Glutamatergic neuron (in vitro differentiated cells): ENCODE measurements around the gene CEP112. TPM values are rescaled to one million over a fixed set of nuclear protein-coding genes. Genes with fewer than 3 reads are reported as not detected.
"Not testable (repeated sequence)": the region's sequence is repeated elsewhere in the genome, so short reads cannot be mapped to it uniquely, and the experiment has no call there.

Experiments
- DNase-seq: peaks from one replicate; pipeline ENCODE4 v3.0.0; 2022
- H3K27ac Mint-ChIP-seq: one replicate; pipeline ENCODE4 v1.8.0; 2020; ENCODE audit warnings: mild to moderate bottlenecking, mixed read lengths, inconsistent platforms; ENCODE audit not compliant: unreplicated experiment
- H3K27me3 Mint-ChIP-seq: one replicate; pipeline ENCODE4 v1.8.0; 2020; ENCODE audit warnings: mild to moderate bottlenecking, moderate library complexity, mixed read lengths, inconsistent platforms; ENCODE audit not compliant: unreplicated experiment
- H3K36me3 Mint-ChIP-seq: one replicate; pipeline ENCODE4 v1.8.0; 2020; ENCODE audit warnings: mild to moderate bottlenecking, mixed read lengths, inconsistent platforms; ENCODE audit not compliant: unreplicated experiment
- H3K4me1 Mint-ChIP-seq: one replicate; pipeline ENCODE4 v1.8.0; 2020; ENCODE audit warnings: mild to moderate bottlenecking, low read depth, mixed read lengths, inconsistent platforms; ENCODE audit not compliant: unreplicated experiment
- H3K4me3 Mint-ChIP-seq: one replicate; pipeline ENCODE4 v1.8.0; 2020; ENCODE audit warnings: mild to moderate bottlenecking, mixed read lengths, inconsistent platforms; ENCODE audit not compliant: unreplicated experiment
- H3K9me3 Mint-ChIP-seq: one replicate; pipeline ENCODE4 v1.8.0; 2020; ENCODE audit warnings: mild to moderate bottlenecking, moderate library complexity, mixed read lengths, inconsistent platforms; ENCODE audit not compliant: unreplicated experiment
- CTCF ChIP-seq: fragments of 200-600 bp; sonication (generic); IDR thresholded peaks from one replicate; pipeline ENCODE4 v1.5.0; 2021; ENCODE audit not compliant: partially characterized antibody, unreplicated experiment
- total RNA-seq: library from RNA; stranded (reverse); fragmentation: NEBNext Ultra II Directional; extraction: Animal tissue kit (Norgen Biotek cat#: 25700); gene quantifications from one replicate; pipeline ENCODE4 v1.2.1, GENCODE V29; 2021; ENCODE audit not compliant: unreplicated experiment

CEP112 gene
- total RNA-seq, 1 donor from 2014 or later, result 8.5 TPM

GRCh38 chr17:65851965-65852736 lies 339.8 kb downstream of the CEP112 start:
- no peaks in the 10 kb centered on the region for H3K27me3 Mint-ChIP-seq
- no peaks in the 10 kb centered on the region for H3K4me1 Mint-ChIP-seq
- H3K36me3 Mint-ChIP-seq, result no peaks in the 10 kb centered on the region
- no peak overlapping the region for H3K27ac Mint-ChIP-seq
- no peak for TF ChIP-seq CTCF
- DNase-seq, result no peak
- no peak overlapping the region for H3K4me3 Mint-ChIP-seq
- no peaks in the 10 kb centered on the region for H3K9me3 Mint-ChIP-seq

- no peaks in the 10 kb centered on the region for H3K36me3 Mint-ChIP-seq
- no peaks in the 10 kb centered on the region for H3K27me3 Mint-ChIP-seq
- H3K4me3 Mint-ChIP-seq, result no peak overlapping the region
- H3K4me1 Mint-ChIP-seq, result no peaks in the 10 kb centered on the region
- DNase-seq, result no peak
- no peaks in the 10 kb centered on the region for H3K9me3 Mint-ChIP-seq
- no peak for TF ChIP-seq CTCF
- H3K27ac Mint-ChIP-seq, result no peak overlapping the region
These were observed 341.4 kb downstream of the CEP112 start for GRCh38 chr17:65850486-65850885.

DNA sequence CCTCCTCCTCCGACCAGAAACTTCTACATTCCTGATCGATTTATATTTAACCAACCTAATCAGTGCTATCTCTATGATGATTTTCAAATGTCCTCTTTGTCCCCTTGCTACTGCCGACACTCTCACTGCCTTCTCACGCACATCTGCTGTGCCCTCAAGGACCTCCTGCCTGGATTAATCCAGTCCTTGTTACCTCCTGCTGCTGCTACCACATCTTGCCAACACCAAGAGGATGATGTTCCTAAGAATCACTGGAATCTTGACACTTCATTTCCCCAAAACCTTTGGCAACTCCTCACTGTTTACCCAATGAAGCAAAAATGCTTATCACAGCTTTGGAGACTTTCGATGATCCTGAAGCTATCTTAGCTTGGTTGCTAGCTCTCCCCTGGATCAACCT lies 343.2 kb downstream of the CEP112 start:
- Mint-ChIP-seq H3K27ac (no peak overlapping the region), H3K9me3 (no peaks in the 10 kb centered on the region), H3K36me3 (no peaks in the 10 kb centered on the region), H3K4me1 (no peaks in the 10 kb centered on the region), H3K27me3 (no peaks in the 10 kb centered on the region), H3K4me3 (no peak overlapping the region)
- no peak for TF ChIP-seq CTCF
- no peak for DNase-seq

DNA sequence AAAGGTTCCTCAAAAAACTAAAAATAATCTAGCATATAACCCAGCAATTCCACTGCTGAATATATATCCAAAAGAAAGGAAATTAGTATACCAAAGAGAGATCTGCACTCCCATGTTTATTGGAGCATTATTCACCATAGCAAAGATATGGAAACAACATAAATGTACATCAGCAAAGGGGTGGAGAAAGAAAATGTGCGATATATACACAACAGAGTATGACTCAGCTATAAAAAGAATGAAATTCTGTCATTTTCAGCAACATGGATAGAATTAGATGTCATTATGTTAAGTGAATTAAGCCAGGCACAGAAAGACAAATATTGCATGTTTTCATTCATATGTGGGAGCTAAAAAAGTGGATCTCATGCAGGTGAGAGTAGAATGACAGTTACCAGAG lies 350.8 kb downstream of the CEP112 start:
- H3K9me3 Mint-ChIP-seq, result no peaks in the 10 kb centered on the region
- H3K4me3 Mint-ChIP-seq, result no peak overlapping the region
- no peak for TF ChIP-seq CTCF

DNA sequence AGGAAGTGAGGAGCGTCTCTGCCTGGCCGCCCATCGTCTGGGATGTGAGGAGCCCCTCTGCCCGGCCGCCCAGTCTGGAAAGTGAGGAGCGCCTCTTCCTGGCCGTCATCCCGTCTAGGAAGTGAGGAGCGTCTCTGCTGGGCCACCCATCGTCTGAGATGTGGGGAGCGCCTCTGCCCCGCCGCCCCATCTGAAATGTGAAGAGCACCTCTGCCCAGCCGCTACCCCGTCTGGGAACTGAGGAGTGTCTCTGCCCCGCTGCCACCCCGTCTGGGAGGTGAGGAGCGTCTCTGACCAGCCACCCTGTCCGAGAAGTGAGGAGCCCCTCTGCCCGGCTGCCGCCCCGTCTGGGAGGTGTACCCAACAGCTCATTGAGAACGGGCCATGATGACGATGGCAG lies 354.7 kb downstream of the CEP112 start:
- not testable (repeated sequence) for H3K9me3 Mint-ChIP-seq, H3K27ac Mint-ChIP-seq, H3K4me3 Mint-ChIP-seq

More for the DNA sequence above, 350.8 kb downstream of the CEP112 start:
- H3K27ac Mint-ChIP-seq, result no peak overlapping the region
- DNase-seq, result no peak
- H3K4me1 Mint-ChIP-seq, result no peaks in the 10 kb centered on the region
- H3K36me3 Mint-ChIP-seq, result no peaks in the 10 kb centered on the region
- H3K27me3 Mint-ChIP-seq, result no peaks in the 10 kb centered on the region

More for the DNA sequence above, 354.7 kb downstream of the CEP112 start:
- peaks cover 15% of the 10 kb centered on the region for H3K36me3 Mint-ChIP-seq
- not testable (repeated sequence) for DNase-seq, H3K4me1 Mint-ChIP-seq, H3K27me3 Mint-ChIP-seq
